Islet of Langerhans (tissue), 1 donor: Measurements from ENCODE around the gene ZNF771.
A peak's percentile ranks its signal among the peaks of the same experiment; 100 is the strongest.

Experiments
- FAIRE-seq: peaks from one replicate; lab custom pipeline; 2011; peaks lifted over from hg19 to GRCh38; lab: Jason Lieb, UNC

The ZNF771 gene

DNA sequence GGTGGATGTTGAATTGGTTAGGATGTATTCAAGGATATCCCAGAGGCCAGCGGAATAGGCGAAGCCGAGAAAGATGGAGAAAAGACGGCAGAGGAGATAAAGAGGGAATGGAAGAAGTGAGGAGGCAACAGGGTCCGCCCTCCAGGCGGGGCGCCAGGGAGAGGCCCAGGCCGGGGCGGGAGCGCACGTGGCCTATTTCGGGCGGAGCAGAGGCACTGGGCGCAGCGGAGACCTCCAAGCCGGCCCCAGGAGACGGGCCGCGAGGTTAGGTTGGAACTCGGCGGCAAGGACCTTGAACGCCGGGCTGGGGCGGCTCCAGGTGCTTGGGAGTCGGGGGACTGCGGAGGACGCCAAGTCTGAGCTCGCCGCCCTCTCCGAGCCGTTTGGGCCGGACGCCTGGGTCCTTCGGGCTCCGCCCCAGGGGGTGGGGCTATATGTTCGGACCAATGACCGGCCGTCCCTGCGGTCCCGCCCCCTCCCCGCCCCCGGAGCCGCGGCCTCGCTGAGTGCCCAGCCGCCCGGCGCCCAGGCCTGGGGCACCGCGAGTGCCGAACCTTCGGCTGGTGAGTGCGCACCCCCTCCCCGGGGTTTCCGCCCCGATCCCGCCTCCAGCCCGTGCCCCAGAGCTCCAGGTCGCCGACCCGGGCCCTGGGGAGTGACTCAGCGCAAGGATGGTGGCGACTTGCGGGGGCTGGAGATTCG, at the start of gene ZNF771:
Gene ZNF771 (plus strand): TSS at position 505 of the 702 bp plus-strand sequence. CDS start 448 bp downstream, outside the sequence.
- no peak for FAIRE-seq

DNA sequence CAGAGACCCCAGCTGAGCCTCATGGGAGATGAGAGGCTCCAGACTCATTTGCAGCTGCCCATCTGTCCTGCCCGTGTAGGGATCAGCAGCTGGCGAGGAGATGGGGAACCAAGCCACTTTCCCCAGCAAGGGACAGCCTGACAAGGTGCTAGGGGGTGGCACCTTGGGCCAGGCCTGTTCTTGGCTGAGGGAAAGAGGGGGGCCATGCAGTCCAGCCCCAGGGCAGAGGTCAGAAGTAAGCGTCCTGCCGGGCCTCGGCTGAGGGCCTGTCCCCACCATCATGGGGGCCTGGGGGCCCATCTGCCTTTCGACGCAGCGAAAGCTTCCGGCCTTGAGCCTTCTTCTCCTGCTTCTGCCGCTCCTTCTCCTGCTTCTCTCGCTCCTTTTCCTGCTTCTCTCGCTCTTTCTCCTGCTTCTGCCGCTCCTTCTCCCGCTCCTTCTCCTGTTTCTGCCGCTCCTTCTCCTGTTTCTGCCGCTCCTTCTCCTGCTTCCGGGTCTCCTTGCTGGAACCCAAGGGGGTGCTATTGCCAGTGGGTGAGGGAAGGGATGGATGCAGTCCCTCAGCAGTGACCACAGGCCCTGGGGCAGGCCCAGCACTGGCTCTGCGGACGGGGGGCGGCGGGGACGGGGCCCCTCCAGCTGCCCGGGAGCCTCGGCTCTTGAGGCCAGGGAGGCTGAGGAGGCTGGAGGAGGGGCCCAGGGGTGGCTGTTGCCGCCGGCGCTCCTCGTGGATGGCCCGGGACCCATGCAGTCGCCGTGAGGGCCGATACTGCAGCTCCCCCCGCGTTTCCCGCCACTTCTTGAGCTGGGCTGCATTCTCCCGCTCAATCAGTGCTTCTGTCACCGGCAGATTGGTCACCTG, 49.5 kb upstream of the ZNF771 start:
- no peak for FAIRE-seq

DNA sequence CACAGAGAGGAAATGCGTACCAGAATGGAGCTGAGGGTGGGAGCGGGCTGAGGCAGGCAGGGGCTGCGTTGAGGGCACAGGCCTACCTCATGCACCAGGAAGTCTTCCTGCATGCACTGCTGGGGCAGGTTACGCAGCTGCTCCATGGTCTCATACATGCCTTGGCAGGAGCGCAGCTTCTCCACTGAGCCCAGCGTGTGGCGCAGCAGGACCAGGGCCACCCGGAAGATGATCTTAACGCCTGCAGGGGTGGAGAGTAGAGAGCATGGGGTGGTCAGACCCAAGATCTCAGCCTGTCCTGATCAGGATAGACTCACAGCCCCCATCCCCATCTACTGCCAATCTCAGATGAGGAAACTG, 48.8 kb upstream of the ZNF771 start:
- FAIRE-seq, result no peak

- FAIRE-seq, result no peak
Observed at GRCh38 chr16:30358990-30359870, 48.2 kb upstream of the ZNF771 start.

- no peak for FAIRE-seq
Observed at GRCh38 chr16:30359871-30360170, 47.6 kb upstream of the ZNF771 start.

- FAIRE-seq, result no peak
Observed at GRCh38 chr16:30361180-30361579, 46.2 kb upstream of the ZNF771 start.

DNA sequence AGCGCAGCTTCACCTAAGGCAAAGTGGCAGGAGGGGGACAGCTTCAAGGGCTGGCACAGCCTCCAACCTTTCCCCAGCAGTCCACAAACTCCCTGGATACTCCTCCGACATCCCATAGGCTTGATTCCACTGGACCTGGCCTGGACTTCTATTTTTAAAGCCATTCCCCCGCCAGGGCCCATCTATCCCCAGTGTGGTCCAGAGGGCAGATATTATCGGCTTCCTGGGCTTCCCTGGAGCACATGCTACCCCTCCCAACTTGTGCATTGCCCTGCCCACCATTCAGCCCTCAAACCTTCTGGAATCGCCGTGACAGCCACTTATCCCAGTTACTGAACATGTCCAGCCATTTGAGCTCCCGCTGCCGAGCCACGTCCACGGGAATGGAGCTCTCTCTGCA, 42.2 kb upstream of the ZNF771 start:
- no peak for FAIRE-seq

DNA sequence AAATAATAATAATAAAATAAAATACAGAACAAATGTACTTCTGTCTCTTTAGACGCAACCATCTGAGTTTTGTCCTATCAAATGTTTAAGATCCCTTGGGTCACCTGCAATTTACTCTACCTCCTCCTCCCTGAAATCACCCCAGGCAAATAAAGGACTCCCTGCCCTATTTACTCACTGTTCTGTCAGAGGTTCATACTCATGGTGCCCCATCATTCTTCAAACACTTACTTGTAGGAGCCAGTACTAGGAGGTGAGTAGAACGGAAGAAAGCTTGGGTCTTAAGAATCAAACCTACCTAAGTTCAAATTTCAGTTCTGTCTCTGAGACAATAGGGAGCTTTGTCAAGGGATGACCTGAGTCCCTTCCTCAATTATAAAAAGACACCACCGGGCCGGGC, 40.9 kb upstream of the ZNF771 start:
- no peak for FAIRE-seq

- no peak for FAIRE-seq
Observed at GRCh38 chr16:30367349-30368009, 39.9 kb upstream of the ZNF771 start.

- FAIRE-seq, result no peak
Observed at GRCh38 chr16:30368122-30368791, 39.1 kb upstream of the ZNF771 start.

DNA sequence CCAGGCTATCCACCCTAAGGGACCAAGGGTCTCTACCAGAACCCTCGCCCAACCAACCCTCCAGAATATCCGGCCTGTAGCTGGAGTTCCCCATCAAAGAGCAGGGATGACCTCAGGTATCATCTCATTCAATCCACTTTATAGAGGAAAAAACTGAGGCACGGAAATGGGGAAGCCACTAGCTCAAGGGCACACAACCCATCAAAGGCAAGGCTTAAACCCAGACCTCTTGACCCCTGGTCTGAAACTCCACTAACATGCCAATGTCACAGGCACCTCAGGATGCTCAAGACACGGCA, 38.7 kb upstream of the ZNF771 start:
- no peak for FAIRE-seq

GRCh38 chr16:30369091-30369937, 38.1 kb upstream of the ZNF771 start:
- no peak for FAIRE-seq

DNA sequence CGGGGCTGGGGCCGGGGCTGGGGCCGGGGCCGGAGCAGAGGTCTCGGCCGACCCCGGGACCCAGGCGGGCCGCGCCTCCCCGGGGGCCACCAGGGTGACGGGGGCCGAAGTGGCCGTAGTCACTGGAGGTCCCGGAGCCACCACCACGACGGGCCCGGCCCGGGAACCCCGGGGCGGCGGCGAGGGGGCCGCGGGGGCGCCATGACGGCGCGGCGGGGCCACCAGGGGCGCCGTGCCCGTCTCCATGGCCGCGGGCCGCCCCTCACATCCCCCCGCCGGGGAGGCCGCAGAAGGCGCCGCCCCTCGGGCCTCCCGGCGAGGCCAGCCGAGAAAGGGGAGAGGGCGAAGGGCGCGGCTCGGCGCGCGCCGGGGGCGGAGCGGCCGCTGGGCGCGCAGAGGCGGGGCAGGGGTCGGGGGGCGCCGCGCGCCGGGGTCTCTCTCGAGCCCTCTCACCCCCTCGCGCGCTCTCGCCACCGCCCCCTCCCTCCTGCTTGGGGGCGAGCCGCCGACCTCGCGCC, 37.4 kb upstream of the ZNF771 start:
- no peak for FAIRE-seq

DNA sequence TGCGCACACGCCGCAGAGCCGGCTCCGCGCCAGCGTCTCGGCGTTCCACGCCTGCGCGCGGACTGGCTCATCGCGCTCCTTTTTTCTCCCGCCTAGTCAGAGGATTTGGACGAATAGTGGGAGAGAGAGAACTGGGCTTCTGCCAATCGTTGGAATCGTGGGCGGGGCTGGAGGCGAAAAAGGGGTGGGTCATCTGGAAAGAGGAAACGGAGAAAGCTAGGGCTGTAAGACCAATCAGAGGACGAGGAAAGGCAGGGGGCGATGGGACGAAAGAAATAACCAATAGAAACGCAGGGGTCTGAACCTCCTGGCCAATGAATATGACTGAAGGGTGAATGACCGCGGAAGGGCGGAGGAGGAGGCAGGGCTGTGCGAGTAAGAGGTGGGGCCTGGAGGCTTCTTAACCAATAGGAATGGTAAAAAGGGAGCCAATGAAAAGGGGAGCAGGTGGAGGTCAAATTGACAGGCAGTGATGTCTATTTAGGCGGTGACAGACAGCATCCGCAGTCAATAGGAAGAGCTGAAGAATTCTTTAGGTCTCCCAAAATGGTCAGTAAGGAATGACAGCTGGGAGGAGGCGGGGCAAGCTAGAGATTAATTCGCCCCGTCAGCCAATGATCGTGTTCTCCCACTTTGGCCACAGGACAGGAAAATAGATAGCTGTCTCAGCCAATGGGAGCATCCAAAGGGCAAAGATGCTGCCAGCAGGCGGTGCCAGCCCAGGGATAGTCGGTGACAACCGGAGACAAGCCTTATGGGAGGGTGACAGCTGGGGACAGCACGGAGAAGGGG, 36.8 kb upstream of the ZNF771 start, which contains the start of gene TBC1D10B:
Gene TBC1D10B (minus strand): TSS at position 39 of the 792 bp plus-strand sequence. CDS start 311 bp downstream, outside the sequence.
- peak; percentile 100 for FAIRE-seq

DNA sequence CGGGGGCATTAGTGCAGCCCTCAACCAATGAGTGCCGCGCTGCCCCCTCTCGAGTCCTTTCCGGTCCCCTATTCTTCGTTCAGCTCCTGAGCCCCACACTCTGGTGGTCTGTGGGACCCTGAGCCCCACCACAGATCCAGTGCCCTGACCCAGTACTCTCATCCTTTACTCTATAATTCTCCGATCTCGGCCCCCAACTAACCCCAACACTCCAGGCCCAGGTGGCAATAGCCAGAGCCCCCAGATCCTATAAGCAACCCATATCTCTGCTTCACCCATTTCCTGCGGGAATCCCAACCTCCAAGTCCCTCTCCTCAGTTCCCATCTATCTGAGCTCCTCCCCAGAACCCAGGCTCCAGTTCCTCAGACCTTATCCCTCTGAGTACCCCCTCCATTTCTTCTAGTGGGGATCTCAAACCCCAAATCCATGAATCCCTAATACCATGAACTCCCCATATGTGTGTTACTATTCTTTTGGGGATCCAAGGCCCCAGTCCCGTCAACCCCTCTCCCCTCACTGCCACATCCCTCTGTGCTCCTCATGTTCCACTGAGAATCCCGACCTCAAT, 36.1 kb upstream of the ZNF771 start:
- FAIRE-seq, result no peak

DNA sequence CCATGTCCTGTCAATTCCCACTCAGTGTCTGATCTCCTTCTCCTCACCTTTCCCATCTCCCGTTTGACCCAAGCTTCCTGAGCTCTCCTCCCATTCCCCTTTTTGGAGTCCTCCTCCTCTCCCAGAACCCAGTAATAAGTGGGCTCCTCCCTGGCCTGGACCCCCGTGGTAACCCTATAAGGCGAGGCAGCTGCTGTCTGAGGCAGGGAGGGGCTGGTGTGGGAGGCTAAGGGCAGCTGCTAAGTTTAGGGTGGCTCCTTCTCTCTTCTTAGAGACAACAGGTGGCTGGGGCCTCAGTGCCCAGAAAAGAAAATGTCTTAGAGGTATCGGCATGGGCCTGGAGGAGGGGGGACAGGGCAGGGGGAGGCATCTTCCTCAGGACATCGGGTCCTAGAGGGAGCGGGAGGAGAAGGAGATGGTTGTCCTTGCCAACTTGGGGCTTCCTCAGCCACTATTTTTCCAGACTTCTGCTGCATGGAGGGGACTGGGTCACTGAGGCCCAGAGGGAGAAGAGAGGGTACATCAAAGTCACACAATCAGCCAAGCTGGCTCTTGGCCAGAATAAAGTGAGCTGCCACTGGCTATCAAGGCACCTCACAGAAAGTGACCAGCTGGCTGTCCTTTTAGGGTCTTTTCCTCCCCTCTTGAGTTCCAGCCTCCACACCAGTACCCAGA, 35.2 kb upstream of the ZNF771 start:
- no peak for FAIRE-seq

GRCh38 chr16:30372725-30373124, 34.7 kb upstream of the ZNF771 start:
- FAIRE-seq, result no peak

DNA sequence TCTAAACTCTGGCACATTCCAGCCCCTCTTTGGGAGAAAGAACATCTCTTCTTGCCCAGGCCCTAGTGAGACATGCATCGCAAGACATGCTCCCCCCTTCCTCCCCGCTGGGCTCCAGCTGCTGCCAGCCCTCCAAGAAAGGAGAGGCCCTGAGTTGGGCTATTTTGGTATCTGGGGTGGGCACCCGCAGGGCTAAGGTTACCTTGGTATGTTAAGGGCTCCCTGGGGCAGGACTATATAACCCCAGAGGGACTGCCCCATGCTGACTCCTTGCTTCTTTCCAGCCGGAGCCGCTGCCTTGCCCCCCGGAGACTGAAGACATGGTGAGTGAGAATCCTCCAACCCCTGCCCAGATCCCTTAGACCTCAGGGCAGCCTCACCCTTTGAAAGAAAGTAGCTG, 32.9 kb upstream of the ZNF771 start, which contains the start of gene MYL11:
Gene MYL11 (plus strand): TSS at position 265 of the 400 bp plus-strand sequence. CDS start 56 bp downstream, at position 321.
- no peak for FAIRE-seq

DNA sequence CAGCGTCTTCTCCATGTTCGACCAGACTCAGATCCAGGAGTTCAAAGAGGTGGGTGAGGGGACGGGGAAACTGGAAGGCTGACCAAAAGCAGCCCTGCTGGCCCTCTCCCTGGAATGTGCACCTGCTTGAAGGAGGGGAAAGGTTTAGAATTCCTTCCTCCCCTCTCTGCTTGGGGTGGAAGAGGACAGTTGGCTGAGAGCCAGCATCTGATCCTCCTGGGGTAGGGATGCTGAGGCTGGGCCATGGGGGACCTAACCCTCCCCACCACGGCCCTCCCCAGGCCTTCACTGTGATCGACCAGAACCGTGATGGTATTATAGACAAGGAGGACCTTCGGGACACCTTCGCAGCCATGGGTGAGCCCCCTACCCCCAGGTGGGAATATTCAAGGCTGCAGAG, 31.5 kb upstream of the ZNF771 start:
- no peak for FAIRE-seq
